ENCODE results near the gene NPEPPS. TPM values are rescaled to one million over a fixed set of nuclear protein-coding genes. Genes with fewer than 3 reads are reported as not detected.
"Not testable (repeated sequence)": the region's sequence is repeated elsewhere in the genome, so short reads cannot be mapped to it uniquely, and the experiment has no call there.

The NPEPPS gene, protein sequence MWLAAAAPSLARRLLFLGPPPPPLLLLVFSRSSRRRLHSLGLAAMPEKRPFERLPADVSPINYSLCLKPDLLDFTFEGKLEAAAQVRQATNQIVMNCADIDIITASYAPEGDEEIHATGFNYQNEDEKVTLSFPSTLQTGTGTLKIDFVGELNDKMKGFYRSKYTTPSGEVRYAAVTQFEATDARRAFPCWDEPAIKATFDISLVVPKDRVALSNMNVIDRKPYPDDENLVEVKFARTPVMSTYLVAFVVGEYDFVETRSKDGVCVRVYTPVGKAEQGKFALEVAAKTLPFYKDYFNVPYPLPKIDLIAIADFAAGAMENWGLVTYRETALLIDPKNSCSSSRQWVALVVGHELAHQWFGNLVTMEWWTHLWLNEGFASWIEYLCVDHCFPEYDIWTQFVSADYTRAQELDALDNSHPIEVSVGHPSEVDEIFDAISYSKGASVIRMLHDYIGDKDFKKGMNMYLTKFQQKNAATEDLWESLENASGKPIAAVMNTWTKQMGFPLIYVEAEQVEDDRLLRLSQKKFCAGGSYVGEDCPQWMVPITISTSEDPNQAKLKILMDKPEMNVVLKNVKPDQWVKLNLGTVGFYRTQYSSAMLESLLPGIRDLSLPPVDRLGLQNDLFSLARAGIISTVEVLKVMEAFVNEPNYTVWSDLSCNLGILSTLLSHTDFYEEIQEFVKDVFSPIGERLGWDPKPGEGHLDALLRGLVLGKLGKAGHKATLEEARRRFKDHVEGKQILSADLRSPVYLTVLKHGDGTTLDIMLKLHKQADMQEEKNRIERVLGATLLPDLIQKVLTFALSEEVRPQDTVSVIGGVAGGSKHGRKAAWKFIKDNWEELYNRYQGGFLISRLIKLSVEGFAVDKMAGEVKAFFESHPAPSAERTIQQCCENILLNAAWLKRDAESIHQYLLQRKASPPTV
- total RNA-seq (ENCODE audit: unreplicated experiment): 107 TPM
- long read RNA-seq, full-length matches to known transcripts: 22 of 30 reads
- long read RNA-seq, partial matches to known transcripts: 7 of 30 reads
- long read RNA-seq, other reads (novel, unspliced or antisense): 1 of 30 reads

DNA sequence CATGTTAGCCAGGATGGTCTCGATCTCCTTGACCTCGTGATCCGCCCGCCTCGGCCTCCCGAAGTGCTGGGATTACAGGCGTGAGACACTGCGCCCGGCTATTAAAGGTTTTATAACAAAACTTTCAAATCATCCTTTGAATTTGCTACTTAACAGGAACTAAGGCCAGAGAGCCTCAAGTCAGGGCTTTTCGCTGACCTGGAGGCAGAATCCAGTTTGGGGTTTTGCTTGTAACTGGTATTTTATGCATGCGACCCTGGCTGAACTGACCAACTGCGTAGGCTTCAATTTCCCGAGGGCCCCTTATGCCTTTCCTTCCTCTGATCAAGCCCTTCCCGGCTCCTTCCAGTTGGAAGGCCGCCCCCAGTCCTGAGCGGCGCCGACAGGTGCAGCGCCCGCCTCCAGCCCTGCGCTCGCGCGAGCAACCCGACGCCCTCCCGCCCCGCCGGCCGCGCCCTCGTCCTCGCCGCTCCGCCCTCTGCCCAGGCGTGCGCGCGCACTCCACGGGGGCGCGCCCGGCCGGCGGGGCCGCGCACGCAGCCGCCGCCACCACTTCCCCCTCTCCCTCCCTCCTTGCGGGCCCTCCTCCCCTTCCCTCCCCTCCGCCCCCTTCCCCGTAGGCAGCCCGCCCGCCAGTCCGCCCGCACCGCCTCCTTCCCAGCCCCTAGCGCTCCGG lies at the start of gene NPEPPS:
Gene NPEPPS (plus strand): TSS at position 552 of the 676 bp plus-strand sequence. CDS start 193 bp downstream, outside the sequence.
- peak within 1 kb of the TSS; percentile 96 for H3K4me3 Mint-ChIP-seq (ENCODE audit: unreplicated experiment)
- DNase-seq (ENCODE audit: low spot score): peak; percentile 87
- not testable (repeated sequence) for H3K9me3 Mint-ChIP-seq (ENCODE audit: unreplicated experiment); H3K4me1 Mint-ChIP-seq (ENCODE audit: unreplicated experiment); H3K27me3 Mint-ChIP-seq (ENCODE audit: unreplicated experiment); H3K36me3 Mint-ChIP-seq (ENCODE audit: low read depth, unreplicated experiment)
- peak within 1 kb of the TSS; percentile 52 for H3K27ac Mint-ChIP-seq (ENCODE audit: unreplicated experiment)

DNA sequence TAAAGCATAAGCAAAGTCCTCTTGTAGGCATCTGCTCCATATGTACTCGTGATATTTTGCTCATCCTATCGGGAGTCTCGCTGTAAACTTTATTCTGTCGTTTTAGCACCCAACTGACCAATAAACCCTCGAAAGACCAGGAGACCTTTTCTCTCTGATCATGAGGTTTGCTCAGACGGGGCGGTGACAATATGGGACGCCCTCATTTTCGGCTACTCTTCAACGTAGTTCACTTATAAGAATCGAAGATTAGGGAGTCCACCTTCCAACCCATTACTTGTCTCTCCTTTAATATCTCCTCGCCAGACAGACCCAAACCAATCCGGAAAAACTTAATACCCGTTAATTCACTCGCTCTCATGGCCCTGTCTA lies 39.1 kb upstream of the NPEPPS start:
- Mint-ChIP-seq H3K4me3 (ENCODE audit: unreplicated experiment) (peak overlapping the region; percentile 97), H3K27ac (ENCODE audit: unreplicated experiment) (peak overlapping the region; percentile 99)
- not testable (repeated sequence) for H3K36me3 Mint-ChIP-seq (ENCODE audit: low read depth, unreplicated experiment); DNase-seq (ENCODE audit: low spot score); H3K4me1 Mint-ChIP-seq (ENCODE audit: unreplicated experiment); H3K27me3 Mint-ChIP-seq (ENCODE audit: unreplicated experiment); H3K9me3 Mint-ChIP-seq (ENCODE audit: unreplicated experiment)

DNA sequence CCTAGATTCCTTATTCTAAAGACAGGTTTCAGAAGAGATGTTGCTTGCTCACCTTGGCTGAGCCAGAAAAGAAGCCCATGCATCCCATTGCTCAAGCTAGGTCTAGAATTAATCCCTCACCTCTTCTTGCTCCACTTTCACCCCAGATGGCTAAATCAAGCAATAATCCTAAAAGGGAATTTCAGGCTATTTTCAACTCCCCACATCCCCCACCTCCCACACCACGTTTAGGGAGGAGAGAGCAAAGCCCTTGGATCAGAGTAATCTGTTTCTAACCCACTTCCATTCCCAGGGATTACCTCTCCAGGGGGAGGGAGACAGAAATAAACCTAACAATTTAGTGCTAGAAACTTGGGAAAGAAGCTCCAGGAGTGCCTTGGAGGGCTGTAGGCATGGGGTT lies 31.8 kb upstream of the NPEPPS start:
- H3K4me1 Mint-ChIP-seq (ENCODE audit: unreplicated experiment); H3K27me3 Mint-ChIP-seq (ENCODE audit: unreplicated experiment); H3K27ac Mint-ChIP-seq (ENCODE audit: unreplicated experiment); H3K4me3 Mint-ChIP-seq (ENCODE audit: unreplicated experiment); H3K9me3 Mint-ChIP-seq (ENCODE audit: unreplicated experiment); DNase-seq (ENCODE audit: low spot score); H3K36me3 Mint-ChIP-seq (ENCODE audit: low read depth, unreplicated experiment): not testable (repeated sequence)

DNA sequence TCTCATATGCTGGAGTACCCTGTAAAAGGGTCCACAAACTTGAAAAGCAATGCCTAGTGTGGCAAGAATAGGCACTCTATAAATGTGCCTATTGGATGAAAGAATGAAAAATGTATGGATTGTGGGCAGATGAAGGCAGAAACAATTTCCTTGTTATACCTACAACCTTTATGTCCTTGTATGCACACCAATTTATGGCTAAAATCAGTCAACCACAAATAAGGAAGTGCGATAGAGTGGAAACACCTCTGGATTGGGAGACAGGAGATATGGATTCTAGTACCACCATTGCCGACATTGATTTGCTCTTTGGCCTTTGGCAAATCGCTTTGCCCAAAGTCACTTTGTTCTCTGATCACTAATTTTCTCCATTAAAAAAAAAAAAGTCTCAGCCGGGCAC lies 31.4 kb upstream of the NPEPPS start:
- H3K27ac Mint-ChIP-seq (ENCODE audit: unreplicated experiment); H3K27me3 Mint-ChIP-seq (ENCODE audit: unreplicated experiment); H3K9me3 Mint-ChIP-seq (ENCODE audit: unreplicated experiment); H3K4me3 Mint-ChIP-seq (ENCODE audit: unreplicated experiment); H3K4me1 Mint-ChIP-seq (ENCODE audit: unreplicated experiment); H3K36me3 Mint-ChIP-seq (ENCODE audit: low read depth, unreplicated experiment); DNase-seq (ENCODE audit: low spot score): not testable (repeated sequence)

DNA sequence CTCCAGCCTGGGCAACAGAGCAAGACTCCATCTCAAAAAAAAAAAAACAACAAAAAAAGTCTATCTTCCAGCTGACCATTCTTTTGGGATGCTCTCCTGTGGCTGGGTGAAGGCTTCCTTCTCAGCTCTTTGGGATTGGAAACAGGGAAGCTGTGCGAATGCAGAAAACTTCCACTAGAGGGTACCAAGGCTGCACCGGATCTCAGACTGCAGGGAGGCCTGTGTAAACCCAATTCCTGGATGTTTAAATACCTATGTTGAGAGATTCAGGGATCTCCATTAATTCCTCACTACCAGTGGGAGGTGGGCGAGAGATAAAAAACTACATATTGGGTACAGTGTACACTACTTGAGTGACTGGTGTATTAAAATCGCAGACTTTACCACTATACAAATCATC lies 30.3 kb upstream of the NPEPPS start:
- not testable (repeated sequence) for H3K4me1 Mint-ChIP-seq (ENCODE audit: unreplicated experiment); H3K27me3 Mint-ChIP-seq (ENCODE audit: unreplicated experiment); H3K4me3 Mint-ChIP-seq (ENCODE audit: unreplicated experiment); H3K27ac Mint-ChIP-seq (ENCODE audit: unreplicated experiment); H3K36me3 Mint-ChIP-seq (ENCODE audit: low read depth, unreplicated experiment); H3K9me3 Mint-ChIP-seq (ENCODE audit: unreplicated experiment); DNase-seq (ENCODE audit: low spot score)
- TF ChIP-seq, protein P1, sequence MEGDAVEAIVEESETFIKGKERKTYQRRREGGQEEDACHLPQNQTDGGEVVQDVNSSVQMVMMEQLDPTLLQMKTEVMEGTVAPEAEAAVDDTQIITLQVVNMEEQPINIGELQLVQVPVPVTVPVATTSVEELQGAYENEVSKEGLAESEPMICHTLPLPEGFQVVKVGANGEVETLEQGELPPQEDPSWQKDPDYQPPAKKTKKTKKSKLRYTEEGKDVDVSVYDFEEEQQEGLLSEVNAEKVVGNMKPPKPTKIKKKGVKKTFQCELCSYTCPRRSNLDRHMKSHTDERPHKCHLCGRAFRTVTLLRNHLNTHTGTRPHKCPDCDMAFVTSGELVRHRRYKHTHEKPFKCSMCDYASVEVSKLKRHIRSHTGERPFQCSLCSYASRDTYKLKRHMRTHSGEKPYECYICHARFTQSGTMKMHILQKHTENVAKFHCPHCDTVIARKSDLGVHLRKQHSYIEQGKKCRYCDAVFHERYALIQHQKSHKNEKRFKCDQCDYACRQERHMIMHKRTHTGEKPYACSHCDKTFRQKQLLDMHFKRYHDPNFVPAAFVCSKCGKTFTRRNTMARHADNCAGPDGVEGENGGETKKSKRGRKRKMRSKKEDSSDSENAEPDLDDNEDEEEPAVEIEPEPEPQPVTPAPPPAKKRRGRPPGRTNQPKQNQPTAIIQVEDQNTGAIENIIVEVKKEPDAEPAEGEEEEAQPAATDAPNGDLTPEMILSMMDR (IDR thresholded peaks at IDR 0.05; ENCODE audit: unreplicated experiment): peak; percentile 36

DNA sequence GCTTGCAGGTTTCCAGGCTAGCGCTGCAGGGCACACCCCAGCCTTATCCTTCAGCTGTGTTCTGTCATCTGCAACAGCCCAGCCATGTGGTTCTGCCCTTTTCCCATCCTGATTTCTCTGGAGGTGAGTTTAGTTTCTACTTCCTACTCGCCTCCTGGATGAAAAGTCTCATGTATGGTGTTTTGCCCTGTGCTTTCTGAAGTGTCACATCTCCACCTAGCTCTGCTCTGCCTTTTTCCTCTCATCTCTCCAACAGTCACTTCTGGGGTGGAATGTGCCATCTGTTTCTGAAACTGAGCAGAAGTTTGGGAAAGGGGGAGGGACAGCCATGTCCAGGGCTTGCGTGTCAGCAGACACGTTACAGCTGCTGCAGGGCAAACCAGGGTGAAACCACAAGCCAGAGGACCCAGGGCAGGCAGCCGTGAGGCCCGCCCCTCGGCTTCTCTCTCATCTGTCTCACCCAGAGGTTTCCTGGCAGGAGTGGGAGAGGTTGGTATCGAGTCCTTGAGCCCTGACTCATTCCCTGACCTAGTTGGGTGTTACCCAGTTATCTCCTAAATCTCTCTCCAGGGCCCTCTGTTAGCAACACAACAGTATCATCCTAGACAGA lies 28.7 kb upstream of the NPEPPS start:
- H3K27ac Mint-ChIP-seq (ENCODE audit: unreplicated experiment); H3K9me3 Mint-ChIP-seq (ENCODE audit: unreplicated experiment); DNase-seq (ENCODE audit: low spot score); H3K36me3 Mint-ChIP-seq (ENCODE audit: low read depth, unreplicated experiment); H3K27me3 Mint-ChIP-seq (ENCODE audit: unreplicated experiment); H3K4me1 Mint-ChIP-seq (ENCODE audit: unreplicated experiment); H3K4me3 Mint-ChIP-seq (ENCODE audit: unreplicated experiment): not testable (repeated sequence)

DNA sequence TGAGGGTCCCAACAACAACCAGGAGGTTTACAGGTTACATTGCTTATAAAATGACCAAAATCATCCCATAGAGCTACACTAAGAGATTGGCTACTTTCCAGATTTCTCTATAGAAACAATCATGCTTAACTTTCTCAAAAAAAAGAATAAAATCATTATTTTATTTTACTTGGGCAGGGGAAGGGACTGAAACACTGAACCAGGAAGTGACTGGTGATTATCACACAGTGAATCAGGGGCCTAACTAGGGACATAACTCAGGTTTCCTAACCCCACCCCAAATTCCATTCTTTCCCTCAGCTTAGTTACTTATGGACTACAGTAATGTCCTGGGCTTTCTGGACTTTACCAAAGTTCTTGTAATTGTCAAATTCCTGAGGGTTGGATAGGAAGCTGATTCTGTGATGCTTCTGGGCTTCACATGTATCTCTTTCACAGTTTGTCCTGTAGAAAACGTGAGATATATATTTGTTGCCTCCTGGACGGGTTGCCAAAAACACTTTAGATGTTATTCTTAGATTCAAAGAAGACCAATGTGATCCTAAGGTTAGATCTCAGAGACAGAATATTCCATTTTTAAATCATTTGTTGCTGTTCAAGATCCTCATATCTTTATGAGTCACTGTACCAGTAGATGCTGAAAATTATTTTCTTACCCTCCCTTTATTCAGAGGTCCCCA lies 28.0 kb upstream of the NPEPPS start:
- not testable (repeated sequence) for DNase-seq (ENCODE audit: low spot score); H3K4me3 Mint-ChIP-seq (ENCODE audit: unreplicated experiment); H3K9me3 Mint-ChIP-seq (ENCODE audit: unreplicated experiment); H3K36me3 Mint-ChIP-seq (ENCODE audit: low read depth, unreplicated experiment); H3K27ac Mint-ChIP-seq (ENCODE audit: unreplicated experiment); H3K4me1 Mint-ChIP-seq (ENCODE audit: unreplicated experiment); H3K27me3 Mint-ChIP-seq (ENCODE audit: unreplicated experiment)

DNA sequence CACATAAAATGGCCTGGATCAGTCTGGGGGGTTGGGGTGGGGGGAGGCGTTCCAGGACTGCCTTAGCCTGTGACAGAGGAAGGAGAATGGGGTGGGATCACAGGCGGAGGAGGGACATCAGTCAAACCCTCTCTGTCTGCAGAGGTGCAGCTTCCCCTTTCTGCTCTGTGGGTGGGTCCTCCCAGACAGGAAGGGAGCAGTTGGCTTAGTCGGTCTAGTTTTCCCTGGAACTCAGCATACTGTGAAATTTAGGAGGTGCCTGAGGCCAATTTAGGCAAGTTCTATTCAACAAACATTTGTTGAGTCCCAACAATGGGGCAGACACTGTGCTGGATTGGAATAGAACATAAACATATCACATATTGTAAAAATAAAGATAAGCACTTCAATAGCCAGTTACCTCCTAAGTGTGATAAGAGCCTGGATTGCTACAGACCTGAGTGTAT lies 19.2 kb upstream of the NPEPPS start:
- not testable (repeated sequence) for H3K9me3 Mint-ChIP-seq (ENCODE audit: unreplicated experiment); DNase-seq (ENCODE audit: low spot score); H3K4me1 Mint-ChIP-seq (ENCODE audit: unreplicated experiment); H3K27ac Mint-ChIP-seq (ENCODE audit: unreplicated experiment); H3K27me3 Mint-ChIP-seq (ENCODE audit: unreplicated experiment); H3K4me3 Mint-ChIP-seq (ENCODE audit: unreplicated experiment); H3K36me3 Mint-ChIP-seq (ENCODE audit: low read depth, unreplicated experiment)

DNA sequence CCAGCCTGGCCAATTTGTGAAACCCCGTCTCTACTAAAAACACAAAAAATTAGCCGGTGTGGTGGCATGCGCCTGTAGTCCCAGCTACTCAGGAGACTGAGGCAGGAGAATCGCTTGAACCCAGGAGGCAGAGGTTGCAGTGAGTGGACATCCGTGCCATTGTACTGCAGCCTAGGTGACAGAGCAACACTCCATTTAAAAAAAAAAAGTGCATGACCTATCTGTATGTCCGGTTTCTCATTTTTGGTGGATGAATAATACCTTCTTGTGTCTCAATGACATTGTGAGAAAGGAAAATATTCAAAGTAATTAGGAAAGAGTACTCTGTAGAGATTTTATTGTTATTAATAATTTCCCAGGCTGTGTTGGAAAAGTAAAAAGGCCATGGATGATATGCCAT lies 17.6 kb upstream of the NPEPPS start:
- H3K27ac Mint-ChIP-seq (ENCODE audit: unreplicated experiment); DNase-seq (ENCODE audit: low spot score); H3K9me3 Mint-ChIP-seq (ENCODE audit: unreplicated experiment); H3K27me3 Mint-ChIP-seq (ENCODE audit: unreplicated experiment); H3K4me3 Mint-ChIP-seq (ENCODE audit: unreplicated experiment); H3K4me1 Mint-ChIP-seq (ENCODE audit: unreplicated experiment); H3K36me3 Mint-ChIP-seq (ENCODE audit: low read depth, unreplicated experiment): not testable (repeated sequence)

DNA sequence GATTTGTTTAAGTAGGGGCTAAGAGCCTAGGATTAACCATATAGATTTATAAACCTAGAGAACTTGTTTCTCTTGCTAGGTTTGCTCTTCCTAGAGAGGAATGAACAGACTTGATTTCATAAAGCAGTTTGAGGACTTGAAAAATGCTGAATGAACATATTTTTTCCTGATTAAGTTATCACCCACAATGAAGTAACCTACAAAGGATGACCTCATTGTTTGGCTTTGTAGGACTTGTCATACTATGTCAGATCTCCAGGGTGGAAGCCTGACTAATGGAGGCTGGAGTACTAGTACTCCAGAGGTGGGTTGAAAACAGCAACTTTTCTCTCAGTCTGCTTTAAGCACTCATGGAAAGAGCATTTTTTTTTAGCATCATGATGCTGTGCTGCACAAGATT lies 12.0 kb upstream of the NPEPPS start:
- H3K27ac Mint-ChIP-seq (ENCODE audit: unreplicated experiment); H3K4me3 Mint-ChIP-seq (ENCODE audit: unreplicated experiment); DNase-seq (ENCODE audit: low spot score); H3K27me3 Mint-ChIP-seq (ENCODE audit: unreplicated experiment); H3K36me3 Mint-ChIP-seq (ENCODE audit: low read depth, unreplicated experiment); H3K4me1 Mint-ChIP-seq (ENCODE audit: unreplicated experiment); H3K9me3 Mint-ChIP-seq (ENCODE audit: unreplicated experiment): not testable (repeated sequence)
